Measurements from ENCODE around the gene ADGRG4. TPM values are rescaled to one million over a fixed set of nuclear protein-coding genes. Genes with fewer than 3 reads are reported as not detected.
"Not testable (repeated sequence)": the region's sequence is repeated elsewhere in the genome, so short reads cannot be mapped to it uniquely, and the experiment has no call there.

The ADGRG4 gene
- total RNA-seq, 1 donor from 2014 or later: 1.0 TPM

- no peak for DNase-seq (ENCODE audit: low spot score)
These were observed 79.4 kb downstream of the ADGRG4 start for GRCh38 chrX:136380010-136380769.

GRCh38 chrX:136386173-136386572 lies 85.4 kb downstream of the ADGRG4 start:
- DNase-seq (ENCODE audit: low spot score): no peak

- no peak for DNase-seq (ENCODE audit: low spot score)
These were observed 86.1 kb downstream of the ADGRG4 start for GRCh38 chrX:136386826-136387225.

DNA sequence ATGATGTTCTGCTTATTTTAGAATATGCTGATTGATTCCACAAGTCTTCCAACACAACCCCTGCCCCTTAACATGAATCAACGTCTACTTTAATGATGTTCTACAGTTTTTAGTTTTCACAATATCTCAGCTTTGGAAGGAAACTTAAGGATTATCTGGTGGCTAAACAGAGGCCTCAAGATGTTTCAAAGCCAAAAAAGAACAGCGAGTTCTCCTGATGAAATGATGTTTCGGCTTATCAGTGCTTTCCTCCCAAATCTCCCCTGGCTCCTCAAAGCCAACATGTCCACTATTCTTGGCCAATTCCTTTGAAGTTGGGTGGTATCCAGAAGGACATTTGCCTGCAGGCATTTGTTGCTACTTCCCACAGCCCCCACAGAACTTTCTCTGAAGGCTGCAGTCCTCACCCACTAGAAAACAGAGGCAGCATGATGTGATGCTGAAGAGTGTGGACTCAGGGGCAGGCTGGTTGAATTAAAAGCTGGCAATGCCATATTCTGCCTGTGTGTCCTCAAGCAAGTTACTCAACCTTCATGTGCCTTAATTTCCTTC lies 87.3 kb downstream of the ADGRG4 start:
- DNase-seq (ENCODE audit: low spot score): no peak

- no peak for DNase-seq (ENCODE audit: low spot score)
These were observed 90.2 kb downstream of the ADGRG4 start for GRCh38 chrX:136390921-136391320.

DNA sequence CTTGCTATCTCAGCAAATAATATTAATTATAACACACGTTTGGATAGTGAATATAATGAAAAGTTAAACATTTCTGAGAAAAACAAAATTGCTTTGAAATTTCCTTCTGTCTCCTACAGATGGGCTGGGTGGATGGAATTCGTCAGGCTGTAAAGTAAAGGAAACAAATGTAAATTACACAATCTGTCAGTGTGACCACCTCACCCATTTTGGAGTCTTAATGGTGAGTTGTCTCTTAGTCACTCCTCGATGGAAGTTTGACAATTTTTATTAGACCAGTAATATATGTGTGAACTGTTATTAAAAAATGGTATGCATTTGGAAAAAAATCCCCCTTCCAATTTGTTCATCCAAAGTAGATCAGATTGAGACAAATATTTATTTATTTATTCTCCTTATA lies 94.5 kb downstream of the ADGRG4 start:
- no peak for DNase-seq (ENCODE audit: low spot score)

- no peak for DNase-seq (ENCODE audit: low spot score)
These were observed 96.2 kb downstream of the ADGRG4 start for GRCh38 chrX:136397001-136397400.

GRCh38 chrX:136405126-136405525 lies 104.4 kb downstream of the ADGRG4 start:
- DNase-seq (ENCODE audit: low spot score): no peak

GRCh38 chrX:136417806-136418205 lies 117.0 kb downstream of the ADGRG4 start:
- no peak for DNase-seq (ENCODE audit: low spot score)

- no peak for DNase-seq (ENCODE audit: low spot score)
These were observed 120.6 kb downstream of the ADGRG4 start for GRCh38 chrX:136421338-136421737.

- no peak for DNase-seq (ENCODE audit: low spot score)
These were observed 123.0 kb downstream of the ADGRG4 start for GRCh38 chrX:136423724-136424123.

- DNase-seq (ENCODE audit: low spot score): no peak
These were observed 125.2 kb downstream of the ADGRG4 start for GRCh38 chrX:136425996-136426395.

GRCh38 chrX:136431625-136432024 lies 130.9 kb downstream of the ADGRG4 start:
- DNase-seq (ENCODE audit: low spot score): no peak

GRCh38 chrX:136437774-136438173 lies 137.0 kb downstream of the ADGRG4 start:
- no peak for DNase-seq (ENCODE audit: low spot score)

DNA sequence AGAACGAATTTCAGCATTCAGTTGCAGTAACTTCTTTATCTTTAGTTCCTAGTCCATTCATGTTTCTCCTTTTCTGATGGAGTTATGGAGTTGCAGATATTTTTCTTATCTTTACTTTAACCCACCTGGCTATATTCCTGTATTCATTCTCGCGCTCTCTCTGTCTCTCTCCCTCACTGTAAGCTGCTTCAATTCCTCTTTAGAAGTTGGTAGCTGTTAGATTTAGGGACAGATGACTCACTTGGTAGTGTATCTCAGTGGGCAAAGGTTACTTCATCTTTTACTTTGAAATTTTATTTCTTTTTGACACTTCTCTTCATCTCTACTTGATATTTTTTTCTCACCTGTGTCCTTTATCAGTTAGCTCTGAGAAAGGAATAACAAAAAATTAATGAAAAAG lies 137.4 kb downstream of the ADGRG4 start:
- DNase-seq (ENCODE audit: low spot score): no peak

DNA sequence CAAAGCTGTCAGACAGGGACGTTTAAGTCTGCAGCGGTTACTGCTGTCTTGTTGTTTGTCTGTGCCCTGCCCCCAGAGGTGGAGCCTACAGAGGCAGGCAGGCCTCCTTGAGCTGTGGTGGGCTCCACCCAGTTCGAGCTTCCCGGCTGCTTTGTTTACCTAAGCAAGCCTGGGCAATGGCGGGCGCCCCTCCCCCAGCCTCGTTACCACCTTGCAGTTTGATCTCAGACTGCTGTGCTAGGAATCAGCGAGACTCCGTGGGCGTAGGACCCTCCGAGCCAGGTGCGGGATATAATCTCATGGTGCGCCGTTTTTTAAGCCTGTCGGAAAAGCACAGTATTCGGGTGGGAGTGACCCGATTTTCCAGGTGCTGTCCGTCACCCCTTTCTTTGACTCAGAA lies 144.9 kb downstream of the ADGRG4 start:
- not testable (repeated sequence) for DNase-seq (ENCODE audit: low spot score)

GRCh38 chrX:136446208-136446607 lies 145.4 kb downstream of the ADGRG4 start:
- DNase-seq (ENCODE audit: low spot score): no peak

DNA sequence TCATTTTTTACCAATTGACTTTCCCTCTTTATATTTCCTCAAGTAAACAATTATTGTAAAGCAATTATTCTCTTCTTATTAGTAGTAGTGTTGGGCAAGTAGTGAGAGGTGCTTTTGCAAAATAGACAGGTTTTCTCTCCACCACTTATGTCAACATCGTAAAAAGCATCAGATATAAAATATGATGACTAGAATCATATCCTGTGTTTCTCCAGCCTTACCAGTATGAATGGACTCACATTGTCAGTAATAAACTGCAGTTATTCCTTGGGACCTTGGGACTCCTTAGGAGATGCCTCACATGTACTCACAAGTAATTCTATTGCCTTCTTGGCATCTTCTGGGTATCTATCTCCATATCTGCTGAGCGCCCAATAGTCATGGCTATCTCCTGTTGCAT lies 146.5 kb downstream of the ADGRG4 start:
- DNase-seq (ENCODE audit: low spot score): no peak

- no peak for DNase-seq (ENCODE audit: low spot score)
These were observed 147.2 kb downstream of the ADGRG4 start for GRCh38 chrX:136447968-136448367.

GRCh38 chrX:136450050-136450830 lies 149.5 kb downstream of the ADGRG4 start:
- DNase-seq (ENCODE audit: low spot score): no peak

DNA sequence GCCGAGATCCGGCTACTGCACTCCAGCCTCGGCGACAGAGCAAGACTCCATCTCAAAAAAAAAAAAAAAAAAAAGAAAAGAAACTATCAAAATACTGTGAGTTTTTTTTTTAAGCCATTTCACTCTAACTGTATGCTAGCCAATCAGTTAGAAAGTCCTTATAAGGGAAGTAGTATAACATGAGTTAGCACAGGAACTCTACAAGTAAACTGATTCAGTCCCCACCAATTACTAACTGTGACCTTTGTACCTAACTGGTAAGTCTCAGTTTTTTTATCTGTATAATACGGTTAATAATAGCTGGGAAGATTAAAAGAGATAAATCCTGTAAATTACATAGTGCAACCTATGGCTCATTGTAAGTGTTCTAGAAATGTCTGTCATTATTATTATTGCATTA lies 151.9 kb downstream of the ADGRG4 start:
- DNase-seq (ENCODE audit: low spot score): no peak

DNA sequence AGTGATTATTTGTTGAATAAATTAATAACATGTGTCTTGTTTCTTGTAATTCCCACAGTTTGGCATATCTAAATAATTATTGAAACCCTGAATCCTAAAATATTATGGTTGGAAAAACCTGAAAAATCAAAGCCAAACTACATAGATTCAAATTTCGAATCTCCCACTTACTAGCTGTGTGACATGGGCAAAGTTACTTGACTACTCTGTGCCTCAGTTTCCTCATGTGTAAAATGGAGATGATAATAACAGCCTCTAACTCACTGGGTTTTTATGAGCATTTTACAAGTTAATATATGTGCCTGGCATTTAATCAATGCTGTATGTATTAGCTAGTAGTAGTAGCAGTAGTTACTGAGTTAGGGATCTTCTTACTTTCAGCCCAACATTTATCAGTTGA lies 152.4 kb downstream of the ADGRG4 start:
- DNase-seq (ENCODE audit: low spot score): no peak

DNA sequence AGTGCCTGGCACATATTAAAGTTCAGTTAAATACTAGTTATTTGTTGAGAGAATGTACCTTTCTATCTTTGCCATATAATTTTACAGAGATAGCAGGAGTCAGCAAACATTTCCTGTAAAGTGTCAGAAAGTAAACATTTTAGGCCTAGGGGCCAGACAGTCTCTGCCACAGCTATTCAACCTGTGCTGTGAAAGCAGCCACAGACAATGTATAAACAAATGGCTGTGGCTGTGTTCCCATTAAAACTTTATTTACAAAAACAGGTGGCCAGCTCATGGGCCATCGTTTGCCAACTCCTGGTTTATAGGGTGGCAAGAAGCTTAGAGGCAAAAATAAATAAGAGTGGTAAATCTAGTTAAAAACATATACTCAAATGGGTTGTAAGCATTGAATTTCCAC lies 153.0 kb downstream of the ADGRG4 start:
- DNase-seq (ENCODE audit: low spot score): no peak
